SU-DHL-6 (cell line): ENCODE results near the gene CDH1.

ENCODE experiments used
- CTCF ChIP-seq: fragments of 200-600 bp; sonication (generic); IDR thresholded peaks from one replicate; pipeline ENCODE4 v1.5.1; 2017; ENCODE audit warnings: antibody characterized with exemption, mild to moderate bottlenecking, low read length, moderate library complexity; ENCODE audit not compliant: insufficient read depth, poor library complexity, severe bottlenecking
- EZH2phosphoT487 ChIP-seq: fragments of 200-600 bp; sonication (generic), shearing (Covaris generic); conservative IDR thresholded peaks from 2 replicates; pipeline ENCODE4 v1.6.1; 2018; ENCODE audit warnings: mild to moderate bottlenecking, antibody characterized with exemption, low read length, moderate library complexity, mixed read lengths

DNA sequence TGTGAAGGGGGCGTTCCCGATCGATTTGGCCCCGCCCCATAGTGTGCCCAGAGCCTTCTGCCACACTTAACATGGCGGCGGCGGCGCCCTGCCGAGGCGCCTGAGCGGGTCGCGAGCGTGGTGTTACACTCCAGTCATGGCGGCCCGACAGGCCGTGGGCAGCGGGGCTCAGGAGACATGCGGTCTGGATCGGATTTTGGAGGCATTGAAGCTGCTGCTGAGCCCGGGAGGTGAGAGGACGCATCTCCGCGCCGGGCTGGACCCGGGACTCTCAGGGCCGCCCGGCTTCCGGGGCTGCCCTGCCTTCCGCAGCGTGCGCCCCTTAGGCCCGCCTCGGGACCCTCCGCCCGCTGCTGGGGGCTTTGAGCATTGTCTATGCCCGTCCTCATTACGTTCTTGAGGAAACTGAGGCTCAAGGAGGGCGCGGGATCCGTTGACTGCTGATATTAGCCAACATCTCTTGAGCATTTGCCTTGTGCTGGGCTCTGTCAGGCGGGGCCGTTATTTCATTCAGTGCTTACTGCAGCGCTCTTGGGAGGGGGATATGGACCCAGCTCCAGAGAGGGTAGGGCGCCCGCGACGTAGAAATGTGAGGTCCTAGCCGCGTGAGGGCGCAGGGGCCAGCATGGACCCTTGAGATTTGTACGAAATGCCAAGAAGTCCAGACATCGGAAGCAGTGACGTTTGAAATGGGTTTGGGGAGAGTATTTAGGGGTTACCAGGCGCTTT is 106.6 kb downstream of the CDH1 start, which contains the start of gene TANGO6:
- TF ChIP-seq CTCF (peak; percentile 60), EZH2phosphoT487 (no peak)
